Measurements from ENCODE around the gene CCDC171. TPM values are rescaled to one million over a fixed set of nuclear protein-coding genes. Genes with fewer than 3 reads are reported as not detected.

Gene CCDC171
- total and polyA plus RNA-seq, 4 donors = 0.13 to 1.1 (median 0.43) TPM

GRCh38 chr9:15512889-15513288, 40.0 kb upstream of the CCDC171 start:
- Histone ChIP-seq H3K27ac (ENCODE audit: low read depth in 1 of 2, low read length in 2 of 2) (no peak overlapping the region), H3K4me1 (ENCODE audit: control insufficient read depth in 4 of 4, insufficient read depth in 4 of 4, low read length in 3 of 4) (peaks cover 2 to 11% (median 8%) of the 10 kb centered on the region in 4 donors), H3K9me3 (ENCODE audit: control insufficient read depth in 4 of 4, low read length in 3 of 4) (no peaks in the 10 kb centered on the region), H3K27me3 (ENCODE audit: control insufficient read depth in 4 of 4, insufficient read depth in 4 of 4, low read length in 3 of 4) (no peaks in the 10 kb centered on the region), H3K9ac (ENCODE audit: low read depth in 1 of 2, low read length in 2 of 2) (no peak overlapping the region), H3K36me3 (ENCODE audit: control insufficient read depth in 4 of 4, insufficient read depth in 3 of 4, low read depth in 1 of 4, low read length in 3 of 4) (no peaks in the 10 kb centered on the region), H3K4me3 (ENCODE audit: low read depth in 1 of 3, low read length in 3 of 3) (no peak overlapping the region)
- DNase-seq (ENCODE audit: low spot score) = no peak
- 69% methylated on average over 3 of the region's 3 CpGs for WGBS
- no peak for TF ChIP-seq FOXA2 (IDR thresholded peaks at IDR 0.05)
- TF ChIP-seq RAD21 (IDR thresholded peaks at IDR 0.05) = no peak
- TF ChIP-seq FOXA1 (IDR thresholded peaks at IDR 0.05) = no peak
- TF ChIP-seq REST (IDR thresholded peaks at IDR 0.05) = no peak
- TF ChIP-seq MAX (IDR thresholded peaks at IDR 0.05) = no peak
- no peak for TF ChIP-seq NR2F2 (IDR thresholded peaks at IDR 0.05)
- no peak for TF ChIP-seq CTCF (IDR thresholded peaks at IDR 0.05; ENCODE audit: low read depth, low read length, missing input control)
- TF ChIP-seq TAF1 (conservative IDR thresholded peaks at IDR 0.05) = no peak
- no peak for TF ChIP-seq ATF3 (IDR thresholded peaks at IDR 0.05)
- TF ChIP-seq JUND (IDR thresholded peaks at IDR 0.05) = no peak
- TF ChIP-seq SP1 (IDR thresholded peaks at IDR 0.05) = no peak
- no peak for TF ChIP-seq GABPA (IDR thresholded peaks at IDR 0.05 in 1 of 2, conservative IDR thresholded peaks at IDR 0.05 in 1 of 2)
- TF ChIP-seq HNF4G (IDR thresholded peaks at IDR 0.05) = no peak
- TF ChIP-seq EGR1 (IDR thresholded peaks at IDR 0.05; ENCODE audit: low read depth in 2 of 2) = no peak
- TF ChIP-seq HNF4A (conservative IDR thresholded peaks at IDR 0.05) = no peak
- no peak for TF ChIP-seq RXRA (IDR thresholded peaks at IDR 0.05)
- no peak for TF ChIP-seq ZBTB33 (IDR thresholded peaks at IDR 0.05)
- no peak for TF ChIP-seq YY1 (IDR thresholded peaks at IDR 0.05)

Data from liver (tissue), 9 donors.